ENCODE results near the gene TBC1D1.

TBC1D1 gene

GRCh38 chr4:38100474-38101255 lies 209.8 kb downstream of the TBC1D1 start:
- no peak for DNase-seq (ENCODE audit: low read depth)

GRCh38 chr4:38101563-38101962 lies 210.7 kb downstream of the TBC1D1 start:
- no peak for DNase-seq (ENCODE audit: low read depth)

GRCh38 chr4:38102957-38103588 lies 212.2 kb downstream of the TBC1D1 start:
- DNase-seq (ENCODE audit: low read depth): no peak

GRCh38 chr4:38105475-38106220 lies 214.8 kb downstream of the TBC1D1 start:
- DNase-seq (ENCODE audit: low read depth): no peak

GRCh38 chr4:38106311-38106710 lies 215.4 kb downstream of the TBC1D1 start:
- no peak for DNase-seq (ENCODE audit: low read depth)

- DNase-seq (ENCODE audit: low read depth): no peak
These were observed 216.1 kb downstream of the TBC1D1 start for GRCh38 chr4:38106886-38107514.

GRCh38 chr4:38107818-38108217 lies 216.9 kb downstream of the TBC1D1 start:
- no peak for DNase-seq (ENCODE audit: low read depth)

- no peak for DNase-seq (ENCODE audit: low read depth)
These were observed 218.5 kb downstream of the TBC1D1 start for GRCh38 chr4:38109370-38109769.

GRCh38 chr4:38109896-38110295 lies 219.0 kb downstream of the TBC1D1 start:
- DNase-seq (ENCODE audit: low read depth): no peak

- DNase-seq (ENCODE audit: low read depth): no peak
These were observed 220.1 kb downstream of the TBC1D1 start for GRCh38 chr4:38111024-38111423.

- no peak for DNase-seq (ENCODE audit: low read depth)
These were observed 220.8 kb downstream of the TBC1D1 start for GRCh38 chr4:38111717-38112116.

- no peak for DNase-seq (ENCODE audit: low read depth)
These were observed 222.2 kb downstream of the TBC1D1 start for GRCh38 chr4:38113132-38113531.

- DNase-seq (ENCODE audit: low read depth): no peak
These were observed 222.7 kb downstream of the TBC1D1 start for GRCh38 chr4:38113551-38113950.

- no peak for DNase-seq (ENCODE audit: low read depth)
These were observed 223.7 kb downstream of the TBC1D1 start for GRCh38 chr4:38114386-38115150.

- no peak for DNase-seq (ENCODE audit: low read depth)
These were observed 224.7 kb downstream of the TBC1D1 start for GRCh38 chr4:38115601-38116000.

- DNase-seq (ENCODE audit: low read depth): no peak
These were observed 226.7 kb downstream of the TBC1D1 start for GRCh38 chr4:38117591-38117990.

- no peak for DNase-seq (ENCODE audit: low read depth)
These were observed 228.9 kb downstream of the TBC1D1 start for GRCh38 chr4:38119668-38120385.

GRCh38 chr4:38120772-38121171 lies 229.9 kb downstream of the TBC1D1 start:
- DNase-seq (ENCODE audit: low read depth): no peak

GRCh38 chr4:38122060-38122459 lies 231.2 kb downstream of the TBC1D1 start:
- DNase-seq (ENCODE audit: low read depth): no peak

- DNase-seq (ENCODE audit: low read depth): no peak
These were observed 232.7 kb downstream of the TBC1D1 start for GRCh38 chr4:38123555-38123954.

GRCh38 chr4:38124961-38125360 lies 234.1 kb downstream of the TBC1D1 start:
- DNase-seq (ENCODE audit: low read depth): no peak

Measured in stimulated activated CD8-positive, alpha-beta memory T cell treated with anti-CD3 and anti-CD28 coated beads, Interleukin-12 subunit alpha, Interleukin-12 subunit beta, amount 100 ng/mL, for 1 hour (primary cell).